B cell (primary cell): ENCODE results near the gene ADAMTS18.

Experiments used
- CTCF ChIP-seq: fragments of 200-600 bp; IDR thresholded peaks from one replicate; pipeline ENCODE4 v1.8.0; 2022; ENCODE audit warnings: antibody characterized with exemption, mild to moderate bottlenecking
- EZH2 ChIP-seq: IDR thresholded peaks from 2 replicates; pipeline ENCODE4 v1.6.1; 2012; ENCODE audit warnings: borderline replicate concordance, low read depth, mild to moderate bottlenecking, moderate library complexity, low read length; ENCODE audit not compliant: insufficient read depth, poor library complexity, severe bottlenecking

DNA sequence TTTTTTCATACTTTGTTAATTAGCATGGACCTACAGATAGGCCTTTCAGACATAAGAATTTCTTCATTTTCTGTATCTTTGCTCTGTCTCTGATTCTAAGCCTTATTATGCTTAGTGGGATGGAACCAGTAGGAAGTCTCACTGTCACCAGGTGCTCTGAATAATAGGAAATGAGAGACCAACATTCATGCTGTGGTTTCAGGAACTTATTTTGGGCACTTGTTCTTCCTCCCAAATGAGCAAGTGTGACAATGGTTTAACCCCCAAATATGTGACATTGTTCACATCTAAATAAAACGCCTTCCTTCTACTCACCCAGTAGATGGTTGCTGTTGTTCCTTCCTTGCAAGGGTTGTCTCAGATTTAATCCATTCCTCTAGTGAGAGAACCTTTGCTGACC, 135.4 kb downstream of the ADAMTS18 start:
- TF ChIP-seq CTCF (no peak), EZH2 (no peak)
